H9 (cell line): Measurements from ENCODE around the gene CPNE8. TPM values are rescaled to one million over a fixed set of nuclear protein-coding genes. Genes with fewer than 3 reads are reported as not detected.

Experiments
- DNase-seq: peaks from one replicate; pipeline ENCODE4 v3.0.0-alpha.2; 2017
- H2AFZ ChIP-seq: one replicate; pipeline ENCODE4 v1.6.1; 2013; ENCODE audit warnings: mild to moderate bottlenecking, low read length, control low read depth, moderate library complexity
- H2AK5ac ChIP-seq: 2 replicates; pipeline ENCODE4 v1.6.1; 2013; ENCODE audit warnings: low read length, control low read depth, mixed read lengths; ENCODE audit not compliant: insufficient read length
- H2BK120ac ChIP-seq: one replicate; pipeline ENCODE4 v1.6.1; 2013; ENCODE audit warnings: low read depth, mild to moderate bottlenecking, low read length, control low read depth, inconsistent platforms; ENCODE audit not compliant: poor library complexity, severe bottlenecking
- H2BK12ac ChIP-seq: 2 replicates; pipeline ENCODE4 v1.6.1; 2013; ENCODE audit warnings: low read length, control low read depth, mixed read lengths, low read depth; ENCODE audit not compliant: insufficient read length
- H2BK15ac ChIP-seq: 2 replicates; pipeline ENCODE4 v1.6.1; 2013; ENCODE audit warnings: low read depth, low read length, control low read depth
- H2BK20ac ChIP-seq: one replicate; pipeline ENCODE4 v1.6.1; 2013; ENCODE audit warnings: low read depth, mild to moderate bottlenecking, low read length, control low read depth, inconsistent platforms; ENCODE audit not compliant: poor library complexity, severe bottlenecking
- H2BK5ac ChIP-seq: 2 replicates; pipeline ENCODE4 v1.6.1; 2013; ENCODE audit warnings: low read length, control low read depth, mixed read lengths; ENCODE audit not compliant: insufficient read length
- H3K14ac ChIP-seq: 2 replicates; pipeline ENCODE4 v1.6.1; 2013; ENCODE audit warnings: low read length, control low read depth; ENCODE audit not compliant: insufficient read depth
- H3K18ac ChIP-seq: 2 replicates; pipeline ENCODE4 v1.6.1; 2013; ENCODE audit warnings: low read depth, mild to moderate bottlenecking, mixed read lengths, low read length, control low read depth; ENCODE audit not compliant: insufficient read length
- H3K23ac ChIP-seq: 2 replicates; pipeline ENCODE4 v1.6.1; 2013; ENCODE audit warnings: low read length, control low read depth, mixed read lengths, low read depth; ENCODE audit not compliant: insufficient read length
- H3K23me2 ChIP-seq: 2 replicates; pipeline ENCODE4 v1.6.1; 2013; ENCODE audit warnings: low read depth, mild to moderate bottlenecking, mixed read lengths, low read length, control low read depth; ENCODE audit not compliant: insufficient read length, poor library complexity, severe bottlenecking
- H3K27ac ChIP-seq: 2 replicates; pipeline ENCODE4 v1.5.1; 2013; ENCODE audit warnings: low read length, control low read depth, mixed read lengths, low read depth; ENCODE audit not compliant: insufficient read length
- H3K27me3 ChIP-seq: 2 replicates; pipeline ENCODE4 v1.6.1; 2013; ENCODE audit warnings: low read length, control low read depth, inconsistent platforms; ENCODE audit not compliant: insufficient read depth
- H3K4ac ChIP-seq: 2 replicates; pipeline ENCODE4 v1.6.1; 2013; ENCODE audit warnings: low read depth, mild to moderate bottlenecking, control low read depth, inconsistent platforms, low read length, moderate library complexity
- H3K4me1 ChIP-seq: 2 replicates; pipeline ENCODE4 v1.6.1; 2013; ENCODE audit warnings: low read length, control low read depth, inconsistent platforms; ENCODE audit not compliant: insufficient read depth
- H3K4me2 ChIP-seq: 2 replicates; pipeline ENCODE4 v1.6.1; 2013; ENCODE audit warnings: low read length, control low read depth, mixed read lengths; ENCODE audit not compliant: insufficient read length, insufficient read depth
- H3K56ac ChIP-seq: 2 replicates; pipeline ENCODE4 v1.6.1; 2013; ENCODE audit warnings: low read depth, mild to moderate bottlenecking, mixed read lengths, low read length, control low read depth; ENCODE audit not compliant: insufficient read length
- H3K79me1 ChIP-seq: 2 replicates; pipeline ENCODE4 v1.6.1; 2013; ENCODE audit warnings: low read depth, mild to moderate bottlenecking, moderate library complexity, low read length, control low read depth, inconsistent platforms; ENCODE audit not compliant: insufficient read depth, poor library complexity, severe bottlenecking
- H3K79me2 ChIP-seq: 2 replicates; pipeline ENCODE4 v1.6.1; 2013; ENCODE audit warnings: low read length, control low read depth, inconsistent platforms; ENCODE audit not compliant: insufficient read depth
- H3K9ac ChIP-seq: 2 replicates; pipeline ENCODE4 v1.6.1; 2013; ENCODE audit warnings: low read length, control low read depth, mixed read lengths; ENCODE audit not compliant: insufficient read length; ENCODE audit errors: extremely low read depth
- H3K9me3 ChIP-seq: one replicate; pipeline ENCODE4 v1.6.1; 2013; ENCODE audit warnings: low read depth, low read length, inconsistent platforms; ENCODE audit not compliant: control insufficient read depth
- H3T11ph ChIP-seq: one replicate; pipeline ENCODE4 v1.6.1; 2013; ENCODE audit warnings: mild to moderate bottlenecking, low read length, control low read depth, inconsistent platforms
- H4K20me1 ChIP-seq: one replicate; pipeline ENCODE4 v1.6.1; 2013; ENCODE audit not compliant: control insufficient read depth, insufficient read length, insufficient read depth
- H4K5ac ChIP-seq: 2 replicates; pipeline ENCODE4 v1.6.1; 2013; ENCODE audit warnings: low read depth, mild to moderate bottlenecking, mixed read lengths, low read length, control low read depth; ENCODE audit not compliant: insufficient read length
- H4K8ac ChIP-seq: replicated peaks from 2 replicates; pipeline ENCODE4 v1.6.1; 2013; ENCODE audit warnings: low read length, control low read depth, mixed read lengths, low read depth; ENCODE audit not compliant: insufficient read length
- H4K91ac ChIP-seq: 2 replicates; pipeline ENCODE4 v1.6.1; 2013; ENCODE audit warnings: low read depth, mild to moderate bottlenecking, moderate library complexity, mixed read lengths, low read length, control low read depth; ENCODE audit not compliant: insufficient read length
- H3K27ac Mint-ChIP-seq, 3 experiments: 2 replicates in 2 of 3; 3 replicates in 1 of 3; pipeline ENCODE4 v1.8.0; 2020 to 2021; ENCODE audit warnings: mixed read lengths in 3 of 3, mild to moderate bottlenecking in 1 of 3, moderate library complexity in 1 of 3
- H3K27me3 Mint-ChIP-seq: 2 replicates; pipeline ENCODE4 v1.8.0; 2021; ENCODE audit warnings: low read depth, mild to moderate bottlenecking, moderate library complexity, mixed read lengths
- H3K36me3 Mint-ChIP-seq, 3 experiments: 2 replicates in 2 of 3; 3 replicates in 1 of 3; pipeline ENCODE4 v1.8.0; 2020 to 2021; ENCODE audit warnings: low read depth in 3 of 3, mixed read lengths in 3 of 3; ENCODE audit not compliant: insufficient read depth in 1 of 3
- H3K4me1 Mint-ChIP-seq, 2 experiments: 2 replicates each; pipeline ENCODE4 v1.8.0; 2020; ENCODE audit warnings: mixed read lengths in 2 of 2
- H3K4me3 Mint-ChIP-seq, 2 experiments: 2 replicates in 1 of 2; 3 replicates in 1 of 2; pipeline ENCODE4 v1.8.0; 2020 to 2021; ENCODE audit warnings: mild to moderate bottlenecking in 2 of 2, mixed read lengths in 2 of 2, moderate library complexity in 1 of 2
- H3K9me3 Mint-ChIP-seq, 2 experiments: 2 replicates in 1 of 2; 3 replicates in 1 of 2; pipeline ENCODE4 v1.8.0; 2020; ENCODE audit warnings: mild to moderate bottlenecking in 2 of 2, mixed read lengths in 2 of 2, moderate library complexity in 1 of 2
- WGBS: extraction: QIAGEN DNeasy Blood & Tissue Kit; methylation state at CpG from one replicate; pipeline ENCODE4 v1.1.7; 2013; ENCODE audit warnings: missing lambda C conversion rate, low lambda C conversion rate, mixed read lengths; ENCODE audit not compliant: insufficient read length; ENCODE audit errors: extremely low coverage; 5-methylcytosine and 5-hydroxymethylcytosine counted together
- total RNA-seq: library from RNA; stranded (reverse); gene quantifications from 2 replicates; pipeline ENCODE4 v1.2.1, GENCODE V29; 2021
- TF ChIP-seq, protein P1 (sequence below): fragments of 200-600 bp; sonication (generic); conservative IDR thresholded peaks from 3 replicates; pipeline ENCODE4 v1.8.0; 2021; ENCODE audit warnings: antibody characterized with exemption, mild to moderate bottlenecking

CPNE8 gene
- total RNA-seq, 1 experiment from 2014 or later = 1.9 TPM

DNA sequence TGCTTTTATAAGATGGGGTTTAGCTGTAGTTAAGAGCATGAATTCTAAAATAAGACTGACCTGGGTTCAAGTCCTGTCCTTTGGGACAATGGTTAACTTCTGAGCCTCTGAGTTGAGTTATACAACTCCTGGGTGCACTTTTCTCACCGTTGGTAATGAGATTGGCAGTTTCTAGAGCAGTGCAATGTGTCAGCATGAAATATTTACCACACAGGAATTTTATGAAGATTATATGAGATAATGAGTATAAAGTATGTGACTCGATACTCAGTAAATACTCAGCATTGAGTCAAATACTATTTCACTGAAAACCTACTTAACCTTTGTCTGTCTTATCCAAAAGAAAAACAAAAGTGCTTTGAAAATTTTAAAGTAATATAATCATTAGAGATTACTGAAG is 214.2 kb downstream of the CPNE8 start:
- TF ChIP-seq, protein P1, sequence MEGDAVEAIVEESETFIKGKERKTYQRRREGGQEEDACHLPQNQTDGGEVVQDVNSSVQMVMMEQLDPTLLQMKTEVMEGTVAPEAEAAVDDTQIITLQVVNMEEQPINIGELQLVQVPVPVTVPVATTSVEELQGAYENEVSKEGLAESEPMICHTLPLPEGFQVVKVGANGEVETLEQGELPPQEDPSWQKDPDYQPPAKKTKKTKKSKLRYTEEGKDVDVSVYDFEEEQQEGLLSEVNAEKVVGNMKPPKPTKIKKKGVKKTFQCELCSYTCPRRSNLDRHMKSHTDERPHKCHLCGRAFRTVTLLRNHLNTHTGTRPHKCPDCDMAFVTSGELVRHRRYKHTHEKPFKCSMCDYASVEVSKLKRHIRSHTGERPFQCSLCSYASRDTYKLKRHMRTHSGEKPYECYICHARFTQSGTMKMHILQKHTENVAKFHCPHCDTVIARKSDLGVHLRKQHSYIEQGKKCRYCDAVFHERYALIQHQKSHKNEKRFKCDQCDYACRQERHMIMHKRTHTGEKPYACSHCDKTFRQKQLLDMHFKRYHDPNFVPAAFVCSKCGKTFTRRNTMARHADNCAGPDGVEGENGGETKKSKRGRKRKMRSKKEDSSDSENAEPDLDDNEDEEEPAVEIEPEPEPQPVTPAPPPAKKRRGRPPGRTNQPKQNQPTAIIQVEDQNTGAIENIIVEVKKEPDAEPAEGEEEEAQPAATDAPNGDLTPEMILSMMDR = no peak
- Mint-ChIP-seq H3K27ac (no peak overlapping the region), H3K4me1 (peaks cover 12 to 14% of the 10 kb centered on the region in 2 experiments), H3K4me3 (no peak overlapping the region), H3K27me3 (no peaks in the 10 kb centered on the region; the same call in 1 of the 2 replicates), H3K9me3 (no peaks in the 10 kb centered on the region), H3K36me3 (no peaks in the 10 kb centered on the region; a peak in 1 of 7 replicates)
- H3K9me3 ChIP-seq = no peaks in the 10 kb centered on the region
- H3K23ac ChIP-seq = no peak overlapping the region
- no peak overlapping the region for H2AK5ac ChIP-seq
- H3K9ac ChIP-seq = no peak overlapping the region
- no peak overlapping the region for H4K8ac ChIP-seq
- H3K14ac ChIP-seq = no peak overlapping the region
- no peak overlapping the region for H3K27ac ChIP-seq
- H3K4me1 ChIP-seq = peaks cover 4% of the 10 kb centered on the region; the same call in 1 of the 2 replicates
- H3K79me2 ChIP-seq = no peaks in the 10 kb centered on the region
- no peak overlapping the region for H2BK12ac ChIP-seq
- H3K4me2 ChIP-seq = no peak overlapping the region
- DNase-seq = no peak
- no peak overlapping the region for H4K91ac ChIP-seq
- H2AFZ ChIP-seq = no peak overlapping the region
- H3K23me2 ChIP-seq = no peaks in the 10 kb centered on the region
- no peaks in the 10 kb centered on the region for H4K20me1 ChIP-seq
- no peak overlapping the region for H3K4ac ChIP-seq
- H4K5ac ChIP-seq = no peak overlapping the region
- H3T11ph ChIP-seq = no peak overlapping the region
- H2BK15ac ChIP-seq = no peak overlapping the region
- no CpG with 5 or more reads among the region's 2 CpGs for WGBS
- H3K79me1 ChIP-seq = no peaks in the 10 kb centered on the region
- H3K56ac ChIP-seq = no peak overlapping the region
- no peak overlapping the region for H2BK20ac ChIP-seq
- no peak overlapping the region for H3K18ac ChIP-seq
- no peaks in the 10 kb centered on the region for H3K27me3 ChIP-seq
- H2BK120ac ChIP-seq = no peak overlapping the region
- no peak overlapping the region for H2BK5ac ChIP-seq
